Caki2 (cell line): ENCODE measurements around the gene MADD. TPM values are rescaled to one million over a fixed set of nuclear protein-coding genes. Genes with fewer than 3 reads are reported as not detected.
"Not testable (repeated sequence)": the region's sequence is repeated elsewhere in the genome, so short reads cannot be mapped to it uniquely, and the experiment has no call there.

Experiments
- DNase-seq: peaks from one replicate; pipeline ENCODE4 v3.0.0-alpha.2; 2015; ENCODE audit warnings: low read depth
- in situ Hi-C: cut with HindIII; loops from 2 replicates; pipeline ENCODE4 v1.10.0; 2016; ENCODE audit warnings: low sequenced_read_pairs, low pct_unique_long_range_greater_than_20kb, mixed read lengths
- total RNA-seq: library from RNA; depleted of rRNA; stranded (reverse); fragments of >200 nt; shearing (Covaris generic); gene quantifications from 2 replicates; pipeline ENCODE4 v1.2.3, GENCODE V29; 2014; ENCODE audit warnings: low replicate concordance

MADD gene
- total RNA-seq, 1 experiment from 2014 or later: 3.1 TPM

- no peak for DNase-seq
- in situ Hi-C loops: no loop called here
These were observed 60.3 kb downstream of the MADD start for GRCh38 chr11:47329987-47330931.

GRCh38 chr11:47331454-47332302, 61.7 kb downstream of the MADD start:
- DNase-seq: no peak
- in situ Hi-C loops: no loop called here

- in situ Hi-C loops: no loop called here
- no peak for DNase-seq
These were observed 62.4 kb downstream of the MADD start for GRCh38 chr11:47332303-47332711.

- in situ Hi-C loops: no loop called here
These were observed 63.0 kb downstream of the MADD start for GRCh38 chr11:47332791-47333525.

GRCh38 chr11:47333526-47333845, 63.6 kb downstream of the MADD start:
- in situ Hi-C loops: no loop called here
- no peak for DNase-seq

More at GRCh38 chr11:47332791-47333525, 63.0 kb downstream of the MADD start:
- no peak for DNase-seq

GRCh38 chr11:47333886-47334443, 64.0 kb downstream of the MADD start:
- in situ Hi-C loops: no loop called here
- DNase-seq: no peak

GRCh38 chr11:47334699-47335411, 64.9 kb downstream of the MADD start:
- DNase-seq, in situ Hi-C loops: not testable (repeated sequence)

GRCh38 chr11:47335733-47336132, 65.8 kb downstream of the MADD start:
- in situ Hi-C loops: no loop called here

GRCh38 chr11:47336595-47336994, 66.7 kb downstream of the MADD start:
- DNase-seq: no peak
- in situ Hi-C loops: no loop called here

More at GRCh38 chr11:47335733-47336132, 65.8 kb downstream of the MADD start:
- DNase-seq: no peak

- in situ Hi-C loops: no loop called here
- no peak for DNase-seq
These were observed 67.4 kb downstream of the MADD start for GRCh38 chr11:47337229-47337924.

GRCh38 chr11:47338396-47339241, 68.7 kb downstream of the MADD start:
- DNase-seq: no peak
- in situ Hi-C loops: no loop called here

- DNase-seq: no peak
- in situ Hi-C loops: no loop called here
These were observed 70.1 kb downstream of the MADD start for GRCh38 chr11:47340010-47340409.

GRCh38 chr11:47340980-47341775, 71.2 kb downstream of the MADD start:
- no peak for DNase-seq
- in situ Hi-C loops: no loop called here

- in situ Hi-C loops: no loop called here
- no peak for DNase-seq
These were observed 72.3 kb downstream of the MADD start for GRCh38 chr11:47342036-47342803.

GRCh38 chr11:47342854-47343253, 72.9 kb downstream of the MADD start:
- in situ Hi-C loops: no loop called here
- DNase-seq: no peak
